Activated T-cell treated with anti-CD3 and anti-CD28 coated beads, Interleukin-2, amount 50 U/mL, for 1 hour (primary cell): ENCODE results near the gene CRAT.

Experiments
- DNase-seq: peaks from one replicate; pipeline ENCODE4 v3.0.0-alpha.2; 2020

CRAT gene

GRCh38 chr9:129058965-129059795 is 51.4 kb downstream of the CRAT start:
- DNase-seq = no peak

GRCh38 chr9:129054163-129054851 is 56.3 kb downstream of the CRAT start:
- no peak for DNase-seq

- no peak for DNase-seq
Observed at GRCh38 chr9:129053020-129053419, 57.6 kb downstream of the CRAT start.

- no peak for DNase-seq
Observed at GRCh38 chr9:129052592-129052991, 58.0 kb downstream of the CRAT start.
